IPS-15b (cell line): ENCODE data around the gene DCST1.

Experiments
- H3K27me3 ChIP-seq: one replicate; pipeline ENCODE4 v1.6.1; 2013; ENCODE audit warnings: low read length; ENCODE audit not compliant: control insufficient read depth, insufficient read depth
- H3K36me3 ChIP-seq: one replicate; pipeline ENCODE4 v1.6.1; 2013; ENCODE audit warnings: low read length; ENCODE audit not compliant: control insufficient read depth, insufficient read depth
- H3K4me1 ChIP-seq: one replicate; pipeline ENCODE4 v1.6.1; 2013; ENCODE audit warnings: mild to moderate bottlenecking, low read length; ENCODE audit not compliant: control insufficient read depth, insufficient read depth
- H3K4me3 ChIP-seq: one replicate; pipeline ENCODE4 v1.5.1; 2013; ENCODE audit warnings: low read depth, low read length
- H3K9ac ChIP-seq: one replicate; pipeline ENCODE4 v1.6.1; 2013; ENCODE audit warnings: low read depth, mild to moderate bottlenecking, low read length
- H3K9me3 ChIP-seq: one replicate; pipeline ENCODE4 v1.6.1; 2013; ENCODE audit warnings: mild to moderate bottlenecking, low read length; ENCODE audit not compliant: control insufficient read depth, insufficient read depth

The DCST1 gene

GRCh38 chr1:155032886-155033285 is 738 bp upstream of the DCST1 start:
- Histone ChIP-seq H3K9me3 (no peaks in the 10 kb centered on the region), H3K9ac (no peak overlapping the region), H3K27me3 (no peaks in the 10 kb centered on the region), H3K4me3 (no peak overlapping the region), H3K4me1 (no peaks in the 10 kb centered on the region), H3K36me3 (no peaks in the 10 kb centered on the region)

- H3K9ac ChIP-seq, result no peak overlapping the region
- no peaks in the 10 kb centered on the region for H3K4me1 ChIP-seq
Measured at GRCh38 chr1:155034318-155035208, 939 bp downstream of the DCST1 start.

GRCh38 chr1:155035936-155036335 is 2.3 kb downstream of the DCST1 start:
- Histone ChIP-seq H3K27me3 (peaks cover 2% of the 10 kb centered on the region), H3K36me3 (no peaks in the 10 kb centered on the region), H3K4me1 (no peaks in the 10 kb centered on the region), H3K9me3 (no peaks in the 10 kb centered on the region), H3K4me3 (no peak overlapping the region), H3K9ac (no peak overlapping the region)

More at GRCh38 chr1:155034318-155035208, 939 bp downstream of the DCST1 start:
- Histone ChIP-seq H3K9me3 (no peaks in the 10 kb centered on the region), H3K4me3 (no peak overlapping the region), H3K27me3 (peaks cover 2% of the 10 kb centered on the region), H3K36me3 (no peaks in the 10 kb centered on the region)

- Histone ChIP-seq H3K4me3 (no peak overlapping the region), H3K4me1 (no peaks in the 10 kb centered on the region), H3K9me3 (no peaks in the 10 kb centered on the region), H3K27me3 (peaks cover 2% of the 10 kb centered on the region), H3K36me3 (no peaks in the 10 kb centered on the region), H3K9ac (no peak overlapping the region)
Measured at GRCh38 chr1:155037043-155037442, 3.4 kb downstream of the DCST1 start.

- H3K4me1 ChIP-seq, result no peaks in the 10 kb centered on the region
- H3K4me3 ChIP-seq, result no peak overlapping the region
- H3K36me3 ChIP-seq, result no peaks in the 10 kb centered on the region
- no peak overlapping the region for H3K9ac ChIP-seq
- peaks cover 2% of the 10 kb centered on the region for H3K27me3 ChIP-seq
- H3K9me3 ChIP-seq, result no peaks in the 10 kb centered on the region
Measured at GRCh38 chr1:155037851-155038441, 4.3 kb downstream of the DCST1 start.

- H3K4me3 ChIP-seq, result no peak overlapping the region
- no peak overlapping the region for H3K9ac ChIP-seq
- H3K4me1 ChIP-seq, result no peaks in the 10 kb centered on the region
- H3K36me3 ChIP-seq, result no peaks in the 10 kb centered on the region
- H3K27me3 ChIP-seq, result peaks cover 4% of the 10 kb centered on the region
- H3K9me3 ChIP-seq, result no peaks in the 10 kb centered on the region
Measured at GRCh38 chr1:155038602-155039307, 5.1 kb downstream of the DCST1 start.

- no peaks in the 10 kb centered on the region for H3K36me3 ChIP-seq
- peaks cover 4% of the 10 kb centered on the region for H3K27me3 ChIP-seq
- H3K4me3 ChIP-seq, result no peak overlapping the region
- H3K9me3 ChIP-seq, result no peaks in the 10 kb centered on the region
- no peaks in the 10 kb centered on the region for H3K4me1 ChIP-seq
- H3K9ac ChIP-seq, result no peak overlapping the region
Measured at GRCh38 chr1:155039308-155039669, 5.7 kb downstream of the DCST1 start.

GRCh38 chr1:155040358-155041093 is 6.9 kb downstream of the DCST1 start:
- H3K4me3 ChIP-seq, result no peak overlapping the region
- H3K36me3 ChIP-seq, result no peaks in the 10 kb centered on the region
- H3K27me3 ChIP-seq, result peaks cover 4% of the 10 kb centered on the region
- H3K9me3 ChIP-seq, result no peaks in the 10 kb centered on the region
- H3K4me1 ChIP-seq, result no peaks in the 10 kb centered on the region
- H3K9ac ChIP-seq, result no peak overlapping the region

- H3K9ac ChIP-seq, result no peak overlapping the region
- H3K4me1 ChIP-seq, result no peaks in the 10 kb centered on the region
- peaks cover 4% of the 10 kb centered on the region for H3K27me3 ChIP-seq
- no peak overlapping the region for H3K4me3 ChIP-seq
- no peaks in the 10 kb centered on the region for H3K9me3 ChIP-seq
- H3K36me3 ChIP-seq, result no peaks in the 10 kb centered on the region
Measured at GRCh38 chr1:155042789-155043188, 9.2 kb downstream of the DCST1 start.

GRCh38 chr1:155043301-155043702 is 9.7 kb downstream of the DCST1 start:
- H3K36me3 ChIP-seq, result no peaks in the 10 kb centered on the region
- H3K27me3 ChIP-seq, result peaks cover 2% of the 10 kb centered on the region
- no peak overlapping the region for H3K9ac ChIP-seq
- H3K4me1 ChIP-seq, result no peaks in the 10 kb centered on the region
- H3K4me3 ChIP-seq, result no peak overlapping the region
- no peaks in the 10 kb centered on the region for H3K9me3 ChIP-seq

- Histone ChIP-seq H3K27me3 (peaks cover 4% of the 10 kb centered on the region), H3K4me3 (no peak overlapping the region), H3K9me3 (no peaks in the 10 kb centered on the region), H3K4me1 (no peaks in the 10 kb centered on the region), H3K36me3 (no peaks in the 10 kb centered on the region), H3K9ac (no peak overlapping the region)
Measured at GRCh38 chr1:155043793-155044192, 10.2 kb downstream of the DCST1 start.
